GM18502 (cell line): ENCODE measurements around the gene DLX4.

Experiments
- ATAC-seq: cut with Tn5 transposase; IDR thresholded peaks from one replicate; pipeline ENCODE4 v1.9.1; 2021; ENCODE audit warnings: mild to moderate bottlenecking; ENCODE audit not compliant: unreplicated experiment, poor library complexity

DLX4 gene, protein sequence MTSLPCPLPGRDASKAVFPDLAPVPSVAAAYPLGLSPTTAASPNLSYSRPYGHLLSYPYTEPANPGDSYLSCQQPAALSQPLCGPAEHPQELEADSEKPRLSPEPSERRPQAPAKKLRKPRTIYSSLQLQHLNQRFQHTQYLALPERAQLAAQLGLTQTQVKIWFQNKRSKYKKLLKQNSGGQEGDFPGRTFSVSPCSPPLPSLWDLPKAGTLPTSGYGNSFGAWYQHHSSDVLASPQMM

DNA sequence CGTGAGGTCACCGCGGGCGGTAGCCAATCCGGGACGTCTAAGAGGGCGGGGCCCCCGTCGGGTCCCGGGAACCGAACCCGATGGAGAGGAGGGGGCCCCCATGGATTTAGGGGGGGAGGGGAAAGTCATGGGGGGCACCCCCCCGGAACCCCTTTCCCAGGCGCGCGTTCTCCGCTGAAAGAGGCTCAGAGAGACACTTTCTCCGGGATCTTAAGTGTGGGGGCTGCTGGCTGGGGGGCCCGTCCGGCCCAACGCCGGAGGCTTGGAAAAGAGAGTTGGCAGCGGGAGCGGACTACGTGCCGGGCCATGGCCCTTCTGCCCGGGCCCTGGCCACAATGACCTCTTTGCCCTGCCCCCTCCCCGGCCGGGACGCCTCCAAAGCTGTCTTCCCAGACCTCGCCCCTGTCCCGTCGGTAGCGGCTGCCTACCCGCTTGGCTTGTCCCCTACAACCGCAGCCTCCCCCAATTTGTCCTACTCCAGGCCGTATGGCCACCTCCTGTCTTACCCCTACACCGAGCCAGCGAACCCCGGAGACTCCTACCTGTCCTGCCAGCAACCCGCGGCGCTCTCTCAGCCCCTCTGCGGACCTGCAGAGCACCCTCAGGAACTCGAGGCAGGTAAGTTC is at the start of gene DLX4:
DLX4 (plus strand) TSS at position 57 of the 626 bp plus-strand sequence; CDS start at position 336, 279 bp downstream.
- ATAC-seq: no peak

GRCh38 chr17:49920030-49920769 is 48.8 kb upstream of the DLX4 start:
- no peak for ATAC-seq

GRCh38 chr17:49922095-49922494 is 46.9 kb upstream of the DLX4 start:
- no peak for ATAC-seq

GRCh38 chr17:49924116-49924515 is 44.9 kb upstream of the DLX4 start:
- ATAC-seq: no peak

- no peak for ATAC-seq
These were observed 44.4 kb upstream of the DLX4 start for GRCh38 chr17:49924589-49924988.

DNA sequence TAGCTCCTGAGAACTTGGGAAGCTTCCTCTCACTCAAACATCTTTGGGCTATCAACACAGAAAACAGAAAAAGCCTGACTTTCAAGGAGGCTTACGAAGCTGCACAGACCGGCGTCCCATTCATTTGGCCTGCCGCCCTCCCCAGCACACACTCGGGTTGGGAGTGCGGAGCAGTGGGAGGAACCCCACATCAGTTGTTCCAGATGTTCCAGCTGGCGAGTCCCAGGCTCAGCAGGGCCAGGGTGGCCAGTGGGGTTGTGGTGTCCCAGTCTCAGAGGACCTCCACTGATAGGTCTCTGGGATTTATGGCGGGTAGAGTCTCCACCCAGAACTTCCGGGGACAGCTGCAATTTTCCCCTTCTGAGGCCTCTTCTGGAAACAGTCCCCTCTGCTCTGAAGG is 43.1 kb upstream of the DLX4 start:
- no peak for ATAC-seq

DNA sequence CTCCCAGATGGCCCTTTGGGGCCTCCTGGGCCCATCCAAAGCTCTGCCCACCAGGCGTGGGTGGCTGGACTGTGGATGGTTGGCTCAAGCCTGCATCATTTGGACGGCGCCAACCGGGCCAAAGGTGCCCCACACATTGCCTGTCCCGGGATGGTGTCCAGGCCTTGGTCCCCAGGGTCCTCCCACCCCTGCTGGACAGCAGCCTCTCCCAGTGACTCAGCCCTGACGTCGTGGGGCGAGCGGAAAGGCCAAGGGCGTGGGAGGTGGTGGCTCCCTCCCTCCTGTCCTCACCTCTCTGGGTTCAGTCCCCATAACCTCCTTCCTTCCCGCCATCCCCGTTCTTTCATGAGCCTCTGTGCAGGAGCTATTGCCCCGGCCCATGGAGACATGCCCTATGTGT is 42.1 kb upstream of the DLX4 start:
- ATAC-seq: no peak

DNA sequence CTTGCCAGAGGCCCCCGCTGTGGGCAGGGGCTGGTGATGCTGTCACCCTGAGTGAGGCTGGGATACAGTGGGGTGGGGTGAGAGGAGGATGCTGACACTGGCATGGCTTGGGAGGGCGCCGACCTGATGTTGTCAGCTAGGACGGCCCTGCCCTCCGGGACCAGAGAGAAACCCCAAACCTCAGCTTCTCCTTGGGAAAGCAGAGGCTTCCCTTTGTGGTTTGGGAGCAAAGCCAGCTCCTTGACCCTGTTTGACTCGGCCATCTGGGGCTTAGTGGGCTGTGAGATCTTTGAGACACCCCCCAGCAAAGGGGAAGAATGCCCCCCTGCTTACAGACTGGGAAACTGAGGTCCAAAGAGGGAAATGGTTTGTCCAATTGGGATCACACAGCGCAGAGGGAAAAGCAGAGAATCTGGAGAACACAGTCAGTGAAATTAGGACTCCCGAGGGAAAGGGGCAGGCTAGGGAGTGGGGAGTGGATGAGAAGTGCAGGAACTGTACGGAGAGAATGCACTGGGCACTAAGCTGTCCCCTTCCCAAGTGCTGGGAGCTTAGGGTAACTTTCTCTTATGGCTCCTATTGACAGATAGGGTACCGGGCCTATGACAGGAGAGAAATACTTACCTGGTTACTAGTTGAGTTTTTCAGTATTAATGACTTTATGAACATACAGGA is 40.7 kb upstream of the DLX4 start:
- no peak for ATAC-seq

DNA sequence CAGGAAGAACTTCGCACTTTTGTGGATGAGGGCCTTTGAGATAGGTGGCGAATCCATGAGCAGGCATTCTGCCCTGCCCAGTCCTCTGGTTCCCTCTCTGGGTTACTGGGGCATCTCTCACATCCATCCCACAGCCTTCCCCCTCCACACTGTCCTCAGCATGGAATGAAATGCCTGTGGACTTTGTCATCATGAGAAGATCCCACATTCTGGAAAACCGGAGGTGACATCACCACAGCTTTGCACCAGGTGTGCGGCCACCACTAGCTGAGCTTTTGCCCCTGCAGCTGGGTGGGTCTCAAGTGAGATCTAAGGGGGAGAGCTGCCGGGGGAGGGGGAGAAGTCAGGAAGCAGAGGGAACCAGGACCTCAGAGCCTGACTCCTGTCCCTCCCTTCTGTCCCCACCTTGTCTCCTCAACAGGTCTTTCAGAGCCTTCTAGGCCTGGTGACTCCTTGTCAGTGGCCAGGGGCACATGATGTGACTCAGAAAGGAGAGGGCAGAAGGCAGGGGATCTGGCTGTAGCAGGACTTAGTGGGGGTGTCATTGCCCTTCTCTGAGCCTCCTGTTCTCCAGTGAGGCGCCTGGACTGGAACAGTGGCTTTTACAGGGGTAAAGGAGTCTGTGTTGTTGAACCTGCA is 40.0 kb upstream of the DLX4 start:
- ATAC-seq: no peak

DNA sequence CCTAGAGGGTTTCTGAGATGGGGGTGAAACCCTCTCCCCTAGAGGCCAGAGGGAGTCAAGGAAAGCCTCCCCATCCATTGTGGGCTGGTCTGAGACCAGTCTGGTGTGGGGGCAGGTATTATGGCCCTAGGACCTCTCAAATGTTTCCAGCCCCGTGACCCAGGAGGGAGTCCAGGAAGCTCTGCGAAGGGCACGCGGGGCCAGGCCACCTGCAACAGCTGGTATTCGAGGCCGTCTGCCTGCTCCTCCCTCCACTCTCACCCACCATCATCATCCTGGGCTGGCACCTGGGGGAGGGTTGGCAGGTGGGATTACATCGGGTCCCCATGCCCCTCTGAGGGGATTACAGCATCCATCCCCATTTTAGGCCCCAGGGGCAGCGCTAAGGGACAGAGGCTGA is 38.1 kb upstream of the DLX4 start:
- no peak for ATAC-seq

- ATAC-seq: no peak
These were observed 37.4 kb upstream of the DLX4 start for GRCh38 chr17:49931416-49932137.

- ATAC-seq: no peak
These were observed 36.8 kb upstream of the DLX4 start for GRCh38 chr17:49932138-49932723.

- no peak for ATAC-seq
These were observed 36.1 kb upstream of the DLX4 start for GRCh38 chr17:49932901-49933300.

DNA sequence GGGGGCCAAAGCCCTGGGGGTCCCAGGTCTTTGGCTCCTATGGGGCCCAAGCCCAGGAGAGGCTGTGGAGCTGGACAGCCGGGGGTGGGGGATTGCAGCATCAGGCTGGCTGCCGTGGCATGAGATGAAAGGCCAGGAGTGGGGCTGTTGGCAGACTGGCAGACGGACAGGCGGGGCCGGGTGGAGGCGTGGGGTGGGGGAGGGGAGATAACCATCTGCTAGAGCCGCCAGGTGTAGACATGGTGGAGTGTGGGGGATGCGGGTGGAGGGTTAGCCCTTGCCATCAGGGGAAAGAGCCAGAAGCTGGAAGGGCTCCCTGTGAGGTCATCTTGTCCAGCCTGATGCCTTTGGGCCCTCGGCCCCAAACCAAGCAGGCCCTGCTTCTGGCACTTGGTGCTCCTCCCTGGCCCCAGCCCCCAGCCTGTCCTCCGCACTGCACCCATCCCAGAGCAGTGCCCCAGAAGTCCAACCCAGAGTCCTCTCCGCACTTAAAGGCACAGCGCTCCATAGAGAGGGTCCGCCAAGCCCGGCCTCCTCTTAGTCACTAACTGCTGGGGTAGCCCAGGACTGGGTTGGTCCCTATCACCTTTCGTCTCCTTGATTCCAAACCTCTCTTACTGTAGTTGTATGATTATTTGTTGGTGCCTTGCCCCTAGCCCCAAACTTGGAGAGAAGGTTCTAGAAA is 33.3 kb upstream of the DLX4 start:
- ATAC-seq: no peak

GRCh38 chr17:49936386-49936785 is 32.6 kb upstream of the DLX4 start:
- no peak for ATAC-seq

DNA sequence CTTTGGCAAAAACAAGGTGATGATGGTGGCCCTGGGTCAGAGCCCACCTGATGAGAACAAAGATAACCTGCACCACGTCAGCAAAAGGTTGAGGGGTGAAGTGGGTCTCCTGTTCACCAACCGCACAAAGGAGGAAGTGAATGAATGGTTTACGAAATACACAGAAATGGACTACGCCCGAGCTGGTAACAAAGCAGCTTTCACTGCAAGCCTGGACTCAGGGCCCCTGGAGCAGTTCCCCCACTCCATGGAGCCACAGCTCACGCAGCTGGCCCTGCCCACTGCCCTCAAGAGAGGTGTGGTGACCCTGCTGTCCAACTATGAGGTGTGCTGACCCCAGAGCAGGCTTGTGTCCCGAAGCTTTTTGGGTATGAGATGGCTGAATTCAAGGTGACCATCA is 29.7 kb upstream of the DLX4 start:
- ATAC-seq: no peak

GRCh38 chr17:49941427-49941826 is 27.6 kb upstream of the DLX4 start:
- ATAC-seq: no peak

- ATAC-seq: no peak
These were observed 26.0 kb upstream of the DLX4 start for GRCh38 chr17:49942947-49943346.

- no peak for ATAC-seq
These were observed 24.6 kb upstream of the DLX4 start for GRCh38 chr17:49944273-49944870.
